Metanephros (tissue), 2 donors: ENCODE results near the gene ZFP90. TPM values are rescaled to one million over a fixed set of nuclear protein-coding genes. Genes with fewer than 3 reads are reported as not detected.

ENCODE experiments used
- small RNA-seq: library from RNA; depleted of rRNA; stranded (forward); fragments of <200 nt; gene quantifications from one replicate; pipeline ENCODE3, GENCODE V24; 2014; ENCODE audit warnings: low replicate concordance
- total RNA-seq: library from RNA; depleted of rRNA; stranded (reverse); fragments of >200 nt; gene quantifications from one replicate; pipeline ENCODE4 v1.2.3, GENCODE V29; 2014

Gene ZFP90
- total RNA-seq, result 43.6 TPM

GRCh38 chr16:68538880-68539701 lies at the start of gene ZFP90:
Gene ZFP90 (plus strand): TSS chr16:68539291. CDS start chr16:68539793, 502 bp downstream.

Small RNA genes within 50 kb of the gene (small RNA-seq; reads per million reads assigned to genes)
- gene RNU4-36P, result not detected

Other genes starting within 250 kb of the ZFP90 start
- 15.5 TPM for gene SLC7A6OS, start 228.3 kb upstream of the ZFP90 start, total RNA-seq
- gene PRMT7, start 228.3 kb upstream of the ZFP90 start, total RNA-seq, result 76.5 TPM
- gene SMPD3, start 90.8 kb upstream of the ZFP90 start, total RNA-seq, result 1.1 TPM
- 46.4 TPM for gene CDH3, start 106.0 kb downstream of the ZFP90 start, total RNA-seq
- gene CDH1, start 198.0 kb downstream of the ZFP90 start, total RNA-seq, result 88.2 TPM